GM18505 (cell line): ENCODE data around the gene MPHOSPH6.
"Not testable (repeated sequence)": the region's sequence is repeated elsewhere in the genome, so short reads cannot be mapped to it uniquely, and the experiment has no call there.

Source experiments
- ATAC-seq: cut with Tn5 transposase; IDR thresholded peaks from one replicate; pipeline ENCODE4 v1.9.1; 2021; ENCODE audit not compliant: unreplicated experiment
- POLR2A ChIP-seq: IDR thresholded peaks from 4 replicates; pipeline ENCODE4 v1.6.1; 2011; ENCODE audit warnings: borderline replicate concordance; ENCODE audit not compliant: insufficient read depth, insufficient read length; ENCODE audit errors: extremely low read depth

The MPHOSPH6 gene

DNA sequence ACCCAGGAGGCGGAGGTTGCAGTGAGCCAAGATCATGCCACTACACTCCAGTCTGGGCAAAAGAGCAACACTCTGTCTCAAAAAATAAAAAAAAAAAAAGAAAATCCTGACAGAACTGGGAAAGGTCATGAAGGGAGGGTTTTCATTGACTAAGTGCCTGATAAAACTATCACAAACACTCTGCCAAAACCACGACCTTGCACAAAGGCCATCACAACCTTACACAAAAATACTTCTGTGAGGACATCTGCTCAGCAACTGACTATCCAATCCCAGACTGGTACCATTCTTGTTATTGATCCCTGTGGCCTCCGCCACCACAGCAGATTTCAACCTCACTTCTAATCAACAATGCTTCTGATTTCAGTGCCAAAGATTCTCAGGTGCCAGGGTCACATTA is 40.1 kb downstream of the MPHOSPH6 start:
- TF ChIP-seq POLR2A, result no peak
- no peak for ATAC-seq

- TF ChIP-seq POLR2A, result no peak
- ATAC-seq, result no peak
These were observed 45.4 kb downstream of the MPHOSPH6 start for GRCh38 chr16:82124651-82125050.

DNA sequence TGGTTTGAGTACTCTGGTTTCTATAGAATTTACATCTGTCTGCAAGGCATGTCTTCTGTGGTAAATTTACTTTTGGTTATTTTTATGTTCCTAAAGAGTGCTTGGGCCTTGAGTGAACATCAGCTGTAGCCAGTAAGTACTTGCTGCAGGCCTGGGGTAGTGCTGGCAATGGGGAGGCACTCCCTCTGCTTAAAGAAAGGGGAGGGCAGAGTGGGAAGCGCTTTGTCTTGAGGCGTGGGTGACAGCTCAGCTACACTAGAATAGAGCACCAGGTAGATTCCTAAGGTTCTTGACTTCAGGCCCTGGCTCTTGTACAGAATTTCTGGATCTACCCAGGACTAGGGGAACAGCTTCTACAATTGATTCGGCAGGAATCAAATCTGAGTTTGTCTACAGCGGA is 50.6 kb downstream of the MPHOSPH6 start:
- no peak for TF ChIP-seq POLR2A
- ATAC-seq, result no peak

GRCh38 chr16:82118749-82119148 is 51.3 kb downstream of the MPHOSPH6 start:
- ATAC-seq, result no peak
- no peak for TF ChIP-seq POLR2A

DNA sequence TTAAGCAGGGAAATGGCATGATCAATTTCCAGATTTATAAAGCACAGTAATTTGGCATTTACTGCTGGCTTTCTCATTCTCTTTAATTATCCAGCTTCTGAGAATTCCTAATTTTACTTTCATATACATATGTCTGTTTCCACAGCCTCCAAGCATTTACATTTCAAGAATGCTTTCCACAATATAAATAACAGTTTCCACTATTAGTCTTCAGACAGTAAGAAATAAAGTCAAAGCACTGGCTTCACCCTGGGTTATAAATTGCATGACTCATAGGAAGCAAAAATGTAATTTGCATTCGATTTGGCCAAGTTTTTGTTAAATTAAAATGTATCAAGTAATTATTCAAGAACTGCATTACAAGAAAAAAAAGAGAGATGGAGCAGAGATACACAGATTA is 53.5 kb downstream of the MPHOSPH6 start:
- no peak for TF ChIP-seq POLR2A
- no peak for ATAC-seq

DNA sequence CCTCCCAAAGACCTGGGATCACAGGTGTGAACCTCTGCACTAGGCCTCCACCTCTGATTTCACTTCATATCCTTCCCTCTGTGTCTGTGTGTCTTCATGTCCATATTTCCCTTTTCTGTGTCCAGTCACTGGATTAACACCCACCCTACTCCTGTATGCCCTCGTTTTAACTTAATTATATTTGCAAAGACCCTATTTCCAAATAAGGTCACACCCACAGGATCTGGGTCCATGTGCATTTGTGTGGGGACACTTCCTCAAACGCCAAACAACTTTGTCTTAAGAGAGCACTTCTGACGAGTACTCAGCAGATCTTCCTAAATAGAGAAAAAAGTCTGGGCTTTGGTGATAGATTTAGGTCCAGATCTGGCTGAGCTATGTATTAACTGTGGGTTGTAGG is 56.3 kb downstream of the MPHOSPH6 start:
- no peak for TF ChIP-seq POLR2A
- no peak for ATAC-seq

GRCh38 chr16:82111944-82112343 is 58.1 kb downstream of the MPHOSPH6 start:
- no peak for ATAC-seq
- TF ChIP-seq POLR2A, result no peak

GRCh38 chr16:82109266-82109665 is 60.8 kb downstream of the MPHOSPH6 start:
- ATAC-seq, result not testable (repeated sequence)

DNA sequence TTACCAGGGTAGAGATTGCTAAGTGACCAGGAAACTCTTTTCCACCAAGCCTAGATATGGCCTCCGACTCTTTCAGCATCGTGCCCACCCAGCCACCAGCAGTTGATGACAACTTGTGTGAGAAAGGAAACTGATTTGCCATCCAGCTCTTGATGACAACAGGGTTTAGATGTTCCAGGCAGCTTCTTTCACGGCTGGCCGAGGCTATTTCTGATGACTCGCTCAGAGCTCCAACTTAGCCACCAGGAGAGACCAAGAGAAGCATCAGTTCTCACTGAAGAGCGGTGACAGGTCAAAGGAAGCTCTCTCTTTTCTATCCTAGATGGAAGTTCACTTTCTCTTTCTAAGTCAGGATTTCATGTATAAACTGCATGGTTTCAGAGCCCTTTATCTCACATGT is 61.2 kb downstream of the MPHOSPH6 start:
- TF ChIP-seq POLR2A, result no peak
- no peak for ATAC-seq

DNA sequence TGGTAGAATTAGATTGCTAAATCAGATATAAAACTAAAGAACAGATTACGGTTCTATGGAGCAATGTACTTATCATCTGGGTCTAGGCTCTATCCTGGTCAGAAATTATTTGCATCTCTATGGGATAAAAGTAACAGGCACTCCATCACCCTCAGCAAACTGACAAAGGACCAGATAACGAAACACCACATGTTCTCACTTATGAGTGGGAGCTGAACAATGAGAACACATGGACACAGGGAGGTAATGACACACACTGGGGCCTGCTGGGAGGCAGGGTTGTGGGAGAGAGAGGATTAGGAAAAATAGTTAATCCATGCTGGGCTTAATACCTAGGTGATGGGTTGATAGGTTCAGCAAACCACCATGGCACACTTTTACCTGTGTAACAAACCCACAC is 61.9 kb downstream of the MPHOSPH6 start:
- ATAC-seq, result no peak
- no peak for TF ChIP-seq POLR2A

- TF ChIP-seq POLR2A, result no peak
- no peak for ATAC-seq
These were observed 64.9 kb downstream of the MPHOSPH6 start for GRCh38 chr16:82105107-82105506.
